GM19351 (cell line): Measurements from ENCODE around the gene ZDHHC14.
A peak's percentile ranks its signal among the peaks of the same experiment; 100 is the strongest.
"Not testable (repeated sequence)": the region's sequence is repeated elsewhere in the genome, so short reads cannot be mapped to it uniquely, and the experiment has no call there.

Source experiments
- ATAC-seq: cut with Tn5 transposase; IDR thresholded peaks from one replicate; pipeline ENCODE4 v1.9.1; 2021; ENCODE audit warnings: mild to moderate bottlenecking, moderate library complexity; ENCODE audit not compliant: unreplicated experiment

The ZDHHC14 gene

DNA sequence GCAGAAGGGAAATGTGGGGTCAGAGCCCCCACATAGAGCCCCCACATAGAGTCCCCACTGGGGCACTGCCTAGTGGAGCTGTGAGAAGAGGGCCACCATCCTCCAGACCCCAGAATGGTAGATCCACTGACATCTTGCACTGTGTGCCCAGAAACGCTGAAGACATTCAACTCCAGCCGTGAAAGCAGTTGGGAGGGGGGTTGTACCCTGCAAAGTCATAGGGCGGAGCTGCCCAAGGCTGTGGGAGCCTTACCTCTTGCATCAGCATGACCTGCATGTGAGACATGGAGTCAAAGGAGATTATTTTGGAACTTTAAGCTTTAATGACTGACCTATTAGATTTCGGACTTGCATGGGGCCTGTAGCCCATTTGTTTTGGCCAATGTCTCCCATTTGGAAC lies 209.7 kb downstream of the ZDHHC14 start:
- ATAC-seq = not testable (repeated sequence)

DNA sequence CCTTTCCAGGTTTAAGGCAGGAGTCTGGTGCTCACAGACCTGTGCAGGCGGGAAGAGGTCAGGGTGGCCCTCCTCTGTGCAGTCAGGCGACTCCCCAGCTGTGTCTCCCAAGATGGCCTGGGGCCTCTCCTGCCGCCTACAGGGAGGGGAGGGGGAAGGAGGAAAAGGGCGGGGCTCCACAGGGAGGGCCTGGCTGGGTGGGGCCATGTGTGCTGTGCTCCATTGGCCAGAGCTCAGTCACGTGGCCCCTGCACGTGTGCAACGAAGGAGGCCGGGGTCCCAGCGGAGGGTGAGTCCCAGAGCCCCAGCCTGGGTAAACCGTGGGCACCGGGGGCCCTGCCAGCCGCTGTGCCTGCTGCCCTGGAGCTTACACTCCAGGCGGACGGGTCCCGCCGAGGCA lies 211.6 kb downstream of the ZDHHC14 start:
- ATAC-seq = no peak

DNA sequence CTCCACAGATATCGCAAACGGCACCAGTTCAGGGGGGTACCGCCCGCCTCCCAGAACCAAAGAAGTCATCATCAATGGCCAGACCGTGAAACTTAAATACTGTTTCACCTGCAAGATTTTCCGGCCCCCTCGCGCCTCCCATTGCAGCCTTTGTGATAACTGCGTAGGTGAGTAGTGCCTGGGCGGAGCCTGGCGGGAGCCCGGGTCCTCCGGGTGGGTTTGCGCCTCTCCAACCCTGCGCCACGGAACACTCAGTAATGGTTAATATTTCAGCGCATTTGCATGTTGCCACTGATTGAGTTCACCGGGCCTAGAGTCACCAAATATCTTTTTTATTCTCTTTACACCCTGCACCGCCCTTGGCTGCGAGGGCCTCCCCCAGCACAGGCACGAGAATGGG lies 212.0 kb downstream of the ZDHHC14 start:
- no peak for ATAC-seq

DNA sequence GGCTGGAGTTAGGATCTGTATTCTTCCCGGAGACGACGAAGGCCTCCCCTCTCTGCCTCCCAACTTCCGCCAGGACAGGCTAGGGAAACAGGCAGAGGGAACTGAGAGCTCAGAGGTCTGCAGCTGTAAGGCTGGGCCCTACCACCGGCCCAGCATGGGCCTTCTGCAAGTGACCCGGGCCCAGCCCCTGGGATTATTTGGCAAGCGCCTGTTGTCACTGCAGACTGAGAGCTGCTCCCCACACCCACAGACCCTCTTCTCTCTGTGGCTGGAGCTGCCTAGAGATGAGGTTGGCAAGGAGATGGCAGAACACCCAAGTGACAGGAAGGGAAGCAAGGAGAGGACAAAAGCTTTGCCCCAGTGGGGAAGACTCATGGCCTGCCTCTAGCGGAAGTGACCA lies 212.6 kb downstream of the ZDHHC14 start:
- ATAC-seq = no peak

DNA sequence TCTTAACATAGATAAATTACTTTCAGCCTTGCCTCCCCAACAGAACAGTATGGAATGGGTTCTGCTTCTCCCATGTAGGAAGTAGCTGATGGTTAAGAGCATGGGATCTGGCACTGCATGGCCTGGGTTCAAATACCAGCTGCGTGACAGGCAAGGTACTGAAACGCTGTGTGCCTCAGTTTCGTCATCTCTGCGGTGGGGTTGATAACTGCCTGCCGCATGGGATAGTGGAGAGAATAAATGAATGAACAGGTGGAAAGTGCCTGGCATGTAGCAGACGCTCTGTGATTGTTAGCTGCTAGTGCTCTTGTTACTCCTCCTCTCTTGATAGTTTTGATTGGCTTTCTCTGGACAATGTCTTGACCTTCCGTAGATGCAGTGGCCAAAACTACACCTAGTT lies 213.3 kb downstream of the ZDHHC14 start:
- no peak for ATAC-seq

DNA sequence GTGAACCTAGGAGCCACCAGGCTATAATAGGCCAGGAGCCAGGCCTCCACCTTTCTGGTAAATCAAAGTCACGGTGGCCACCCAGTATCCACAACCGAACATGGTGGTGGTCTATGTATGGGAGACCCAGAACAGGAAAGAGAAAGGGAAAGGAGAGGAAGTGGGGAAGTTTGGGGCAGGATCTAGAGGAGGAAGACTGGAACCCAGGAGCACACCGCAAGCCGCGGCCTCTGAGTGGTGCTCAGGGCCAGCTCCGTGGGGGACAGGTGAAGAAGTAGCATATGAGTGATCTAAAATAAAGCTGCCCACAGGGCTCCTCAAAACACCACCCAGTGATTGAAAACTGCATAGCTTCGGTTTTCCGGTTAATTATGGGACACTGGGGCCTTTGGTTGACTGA lies 214.8 kb downstream of the ZDHHC14 start:
- ATAC-seq = no peak

DNA sequence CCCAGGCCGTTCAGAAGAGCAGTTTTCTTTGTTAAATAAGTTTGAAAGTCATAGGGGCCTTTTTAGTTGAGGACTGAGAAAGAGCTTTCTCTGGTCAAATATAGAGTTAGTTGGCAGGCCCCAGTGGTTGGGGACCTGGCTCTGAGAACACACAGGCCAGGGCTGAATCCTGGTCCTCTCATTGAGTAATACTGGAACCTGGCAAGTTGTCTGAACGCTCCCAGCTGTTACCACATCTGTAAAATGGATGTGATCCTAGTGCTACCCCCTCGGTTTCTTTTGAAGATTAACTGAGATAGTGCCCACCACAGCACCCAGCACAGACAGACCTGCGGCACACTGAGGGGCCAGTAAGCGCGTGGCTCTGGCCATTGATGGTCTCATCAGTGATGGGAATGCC lies 215.5 kb downstream of the ZDHHC14 start:
- no peak for ATAC-seq

DNA sequence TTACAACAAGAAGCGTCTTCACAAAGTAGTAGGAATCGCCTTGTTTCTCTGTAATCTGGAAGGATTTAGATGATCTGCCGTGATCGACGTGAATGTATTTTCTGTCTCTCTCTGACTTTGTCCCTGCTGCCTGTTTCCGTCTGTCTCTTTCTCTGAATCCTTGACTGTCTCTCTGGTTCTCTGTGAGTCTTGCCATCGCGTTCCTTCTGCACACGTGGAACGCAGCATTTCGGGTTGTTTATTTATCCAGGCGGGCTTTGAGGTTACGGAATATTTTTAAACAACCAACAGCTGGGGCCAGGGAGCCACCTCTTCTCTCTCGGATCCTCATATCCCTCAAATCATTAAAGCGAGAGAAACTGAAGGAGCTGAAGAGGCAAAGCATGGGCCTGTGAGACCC lies 215.9 kb downstream of the ZDHHC14 start:
- no peak for ATAC-seq

DNA sequence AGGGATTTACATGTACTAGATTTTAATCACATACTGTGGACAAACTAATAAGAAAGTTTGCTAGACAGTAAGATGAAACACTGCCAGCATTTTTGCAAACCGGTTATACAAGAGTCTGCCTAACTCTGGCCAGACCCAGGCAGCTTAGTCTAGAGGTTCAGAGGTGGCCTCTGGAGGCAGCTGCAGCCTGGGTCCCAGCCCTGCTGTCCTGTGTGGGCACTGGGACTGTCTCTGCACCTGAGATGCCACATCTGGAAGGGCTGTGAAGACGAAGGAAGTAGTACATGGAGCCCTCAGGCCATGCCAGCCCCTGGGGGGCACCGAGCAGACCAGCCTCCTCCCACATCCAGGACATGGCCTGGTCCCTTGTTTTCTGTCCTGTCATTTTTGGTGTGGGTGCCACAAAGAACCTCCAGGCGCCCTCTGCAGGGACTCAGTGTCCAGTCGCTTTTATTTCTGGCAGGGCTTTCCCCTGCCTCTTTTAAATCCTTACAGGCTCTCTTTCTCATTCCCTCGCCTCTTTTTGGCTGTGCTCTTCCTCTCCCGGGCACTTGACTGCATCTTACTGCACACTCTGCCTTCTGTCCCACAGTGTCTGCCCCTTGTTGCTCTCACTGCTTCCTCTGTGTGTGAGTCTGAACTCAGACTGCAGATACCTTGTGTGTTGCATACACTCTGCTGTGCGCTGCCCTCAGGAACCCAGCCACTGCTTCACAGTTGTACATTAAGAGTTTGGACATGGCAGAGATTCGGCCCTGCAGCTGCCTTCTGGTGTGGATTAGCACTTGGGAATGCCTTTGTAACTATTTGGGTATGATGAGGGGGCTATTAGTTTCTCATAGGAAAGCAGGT lies 216.7 kb downstream of the ZDHHC14 start:
- ATAC-seq = peak; percentile 55

DNA sequence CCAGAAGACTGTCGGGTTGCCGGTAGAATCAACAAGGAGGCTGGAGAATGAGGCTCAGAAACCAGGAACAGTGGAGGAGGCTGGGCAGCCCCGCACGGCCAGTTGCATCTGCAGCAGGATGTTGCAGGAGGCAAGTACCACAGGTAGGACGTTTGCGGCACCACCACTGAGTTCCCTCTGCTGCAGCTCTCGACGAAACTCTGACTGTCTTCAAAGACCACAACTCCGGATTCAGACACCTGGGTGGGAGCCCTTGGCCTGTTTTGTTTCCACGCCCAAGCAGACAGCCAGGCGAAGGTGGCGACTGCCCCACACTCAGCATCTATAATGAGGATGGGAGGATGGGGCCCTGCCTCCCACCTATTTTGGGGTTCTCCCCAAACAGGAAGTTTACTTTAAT lies 218.2 kb downstream of the ZDHHC14 start:
- no peak for ATAC-seq

DNA sequence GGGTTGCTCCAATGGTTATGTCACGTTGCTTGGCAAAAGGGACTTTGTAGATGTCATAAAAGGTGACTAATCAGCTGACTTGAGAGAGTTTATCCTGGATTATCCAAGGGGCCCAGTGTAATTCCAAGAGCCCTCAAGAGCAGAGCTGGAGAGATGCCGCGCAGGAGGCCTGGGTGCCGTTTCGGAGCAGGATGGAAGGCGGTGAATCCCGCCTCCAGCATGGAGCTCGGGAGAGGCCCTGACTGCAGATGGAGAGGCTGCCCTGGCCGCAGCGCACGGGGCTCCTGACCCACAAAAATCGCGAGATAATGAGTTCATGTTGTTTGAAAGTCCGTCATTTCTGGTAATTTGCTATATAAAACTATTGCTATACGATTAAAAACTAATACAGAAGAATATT lies 219.8 kb downstream of the ZDHHC14 start:
- no peak for ATAC-seq

DNA sequence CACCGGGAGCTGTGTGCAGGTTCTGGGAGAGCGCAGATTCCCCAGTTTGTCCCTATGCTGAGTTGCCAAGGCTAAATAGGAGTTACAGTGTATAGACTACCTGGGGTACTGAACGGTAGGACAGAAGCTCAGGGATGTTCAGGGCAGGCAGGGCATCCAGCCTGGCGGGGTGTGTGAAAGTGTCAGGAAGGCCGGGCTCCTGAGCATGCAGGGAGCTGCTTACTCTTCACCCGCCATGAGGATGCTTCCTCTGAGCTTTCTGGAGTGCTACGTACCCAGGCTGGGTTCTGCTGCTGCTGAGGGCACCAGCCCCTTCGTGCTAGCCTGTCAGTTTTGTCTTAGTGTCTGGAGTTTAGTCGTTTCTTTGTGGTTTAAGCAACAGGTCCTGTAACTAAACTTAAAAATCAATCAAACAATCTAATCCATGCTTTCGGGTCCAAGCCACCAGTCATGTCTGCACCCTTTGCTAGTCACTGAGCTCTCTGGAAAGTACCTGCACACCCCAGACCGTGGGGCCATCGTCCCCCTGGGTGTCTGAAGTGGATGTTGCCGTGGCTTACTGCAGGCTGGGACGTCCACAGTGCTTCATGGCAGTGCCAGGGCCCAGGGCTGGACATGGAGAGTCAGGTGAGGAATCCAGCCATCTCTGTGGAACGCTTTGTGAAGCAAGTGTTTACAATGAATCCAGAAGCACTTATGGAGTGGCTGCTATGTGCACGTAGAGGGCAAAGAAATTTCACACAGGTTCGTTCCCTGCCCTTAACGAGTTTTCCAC lies 221.7 kb downstream of the ZDHHC14 start:
- no peak for ATAC-seq

DNA sequence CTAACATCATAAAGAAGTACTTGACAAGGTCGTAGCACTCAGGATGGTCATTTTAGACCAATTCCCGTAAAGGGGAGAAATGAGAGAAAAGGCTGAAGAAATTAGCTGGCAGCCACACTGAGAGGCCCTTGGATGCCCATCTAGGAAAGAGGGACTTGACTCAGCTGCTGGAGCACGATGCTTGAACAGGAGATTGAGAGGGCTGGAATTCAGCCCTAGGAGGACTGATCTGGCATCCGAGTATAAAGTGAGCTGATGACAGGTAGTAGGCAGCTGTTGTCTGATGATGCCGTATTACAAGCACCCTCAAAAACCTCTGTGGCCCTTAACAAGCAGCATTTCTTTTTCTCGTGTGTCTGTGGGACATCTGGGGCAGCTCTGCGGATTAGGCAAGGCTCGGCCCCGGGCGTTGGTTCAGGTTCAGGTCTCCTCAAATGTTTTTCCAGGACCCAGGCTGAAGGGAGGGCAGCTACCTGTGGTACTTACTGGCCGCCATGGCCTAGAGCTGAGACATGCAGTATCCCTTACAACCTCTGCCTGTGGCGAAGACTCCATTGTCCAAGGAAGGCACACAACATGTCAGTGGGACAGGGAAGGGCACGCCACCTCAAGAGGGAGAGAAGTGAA lies 222.4 kb downstream of the ZDHHC14 start:
- no peak for ATAC-seq

DNA sequence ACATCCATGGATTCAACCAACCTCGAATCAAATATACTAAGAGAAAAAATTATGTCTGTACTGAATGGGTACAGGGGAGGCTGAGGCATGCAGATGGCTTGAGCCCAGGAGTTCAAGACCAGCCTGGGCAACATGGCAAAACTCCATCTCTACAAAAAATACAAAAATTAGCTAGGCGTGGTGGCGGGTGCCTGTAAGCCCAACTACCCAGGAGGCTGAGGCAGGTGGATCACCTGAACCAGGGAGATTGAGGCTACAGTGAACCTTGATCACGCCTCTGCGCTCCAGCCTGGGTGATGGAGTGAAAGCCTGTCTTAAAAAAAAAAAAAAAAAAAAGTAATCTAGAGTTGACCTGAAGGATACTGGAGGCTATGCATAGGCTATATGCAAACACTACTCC lies 223.0 kb downstream of the ZDHHC14 start:
- ATAC-seq = no peak

DNA sequence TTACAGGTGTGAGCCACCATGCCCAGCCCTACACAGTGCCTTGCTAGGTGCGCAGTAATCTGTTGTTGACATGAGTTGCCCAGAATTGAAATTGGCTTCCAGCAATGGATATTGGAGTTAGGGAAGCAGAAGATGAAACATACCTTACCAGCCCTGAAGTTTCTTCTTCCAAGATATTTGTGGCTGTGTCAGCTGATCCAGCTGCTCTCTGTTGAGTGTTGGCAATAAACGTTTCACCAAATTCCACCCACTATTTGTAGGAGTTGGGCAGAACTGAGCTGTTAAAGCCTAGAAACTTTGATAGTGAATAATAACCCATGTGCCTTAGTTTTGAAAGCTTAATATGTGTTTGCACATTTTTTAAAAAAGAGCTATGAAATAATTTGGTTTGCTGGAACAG lies 223.8 kb downstream of the ZDHHC14 start:
- ATAC-seq = no peak

DNA sequence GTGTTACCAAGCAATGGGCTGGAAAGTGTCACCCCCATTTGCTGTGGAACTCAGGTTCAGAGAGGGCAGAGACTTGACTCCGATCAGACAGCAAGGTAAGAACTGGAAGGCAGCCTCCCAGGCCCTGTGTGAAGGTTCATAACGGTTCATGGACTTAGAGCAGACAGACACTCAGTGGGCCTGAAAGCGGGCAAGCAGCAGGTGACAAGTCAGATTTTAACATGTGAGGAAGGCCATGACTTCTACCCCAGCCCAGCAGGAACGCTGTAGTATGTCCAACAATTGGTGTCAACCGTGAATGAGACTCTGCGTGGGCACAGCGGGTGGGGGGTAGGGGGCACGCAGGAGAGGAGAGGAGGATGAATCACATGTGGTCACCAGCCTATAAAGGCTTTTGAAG lies 224.5 kb downstream of the ZDHHC14 start:
- ATAC-seq = no peak

DNA sequence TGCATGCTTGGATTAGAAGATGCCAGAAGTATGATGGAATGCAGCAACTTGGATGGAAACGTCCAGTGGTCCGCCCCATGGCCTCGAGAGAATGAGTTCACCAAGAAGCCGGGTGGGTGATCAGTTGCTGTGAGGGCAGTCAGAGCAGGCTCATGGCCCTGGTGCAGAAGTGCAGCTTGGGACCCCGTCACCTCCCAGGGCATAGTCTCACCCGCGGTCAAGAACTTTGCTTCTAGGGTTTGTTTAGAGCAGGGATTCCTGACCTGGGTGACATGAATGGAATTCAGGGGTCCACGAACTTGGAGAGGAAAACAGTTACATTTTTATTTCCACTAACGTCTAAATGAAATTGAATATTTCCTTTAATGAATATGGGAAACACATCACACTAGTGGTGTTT lies 225.5 kb downstream of the ZDHHC14 start:
- no peak for ATAC-seq

DNA sequence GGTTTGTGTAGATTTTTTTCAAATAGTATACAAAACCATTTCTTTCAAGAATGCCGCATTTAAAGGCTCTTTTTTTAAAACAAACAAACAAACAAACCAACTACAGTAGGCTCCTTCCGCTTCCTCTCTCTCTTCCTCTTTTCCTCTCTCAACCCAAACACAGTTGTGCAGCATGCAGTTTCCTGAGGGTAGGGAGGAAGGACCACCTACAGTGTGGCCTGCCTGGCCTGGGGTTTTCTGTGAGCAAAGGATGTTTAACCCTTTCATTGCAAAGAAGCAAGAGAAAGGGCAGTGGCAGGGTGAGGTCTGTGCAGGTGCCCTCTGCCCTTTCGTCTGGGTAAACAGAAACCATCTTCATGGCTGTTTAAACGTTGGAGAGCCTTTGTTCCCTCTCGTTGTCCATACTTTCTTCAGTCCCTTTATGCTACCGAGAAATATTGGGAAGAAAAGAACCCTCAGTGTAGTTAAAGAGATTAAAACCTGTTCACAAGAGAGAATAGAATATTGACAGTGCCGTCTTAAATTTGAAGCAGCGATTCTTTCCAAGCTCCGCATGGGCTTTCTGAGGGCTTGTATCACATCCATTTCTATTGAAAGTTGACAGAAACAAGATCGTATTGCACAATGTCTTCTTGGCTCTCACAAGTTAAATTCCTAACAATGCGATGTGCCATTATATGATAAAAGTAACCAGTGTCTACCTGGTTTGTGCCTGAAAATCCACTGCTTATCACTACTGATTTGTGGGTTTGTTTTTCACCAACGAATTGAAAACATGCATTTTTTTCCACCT lies 226.5 kb downstream of the ZDHHC14 start:
- ATAC-seq = no peak

DNA sequence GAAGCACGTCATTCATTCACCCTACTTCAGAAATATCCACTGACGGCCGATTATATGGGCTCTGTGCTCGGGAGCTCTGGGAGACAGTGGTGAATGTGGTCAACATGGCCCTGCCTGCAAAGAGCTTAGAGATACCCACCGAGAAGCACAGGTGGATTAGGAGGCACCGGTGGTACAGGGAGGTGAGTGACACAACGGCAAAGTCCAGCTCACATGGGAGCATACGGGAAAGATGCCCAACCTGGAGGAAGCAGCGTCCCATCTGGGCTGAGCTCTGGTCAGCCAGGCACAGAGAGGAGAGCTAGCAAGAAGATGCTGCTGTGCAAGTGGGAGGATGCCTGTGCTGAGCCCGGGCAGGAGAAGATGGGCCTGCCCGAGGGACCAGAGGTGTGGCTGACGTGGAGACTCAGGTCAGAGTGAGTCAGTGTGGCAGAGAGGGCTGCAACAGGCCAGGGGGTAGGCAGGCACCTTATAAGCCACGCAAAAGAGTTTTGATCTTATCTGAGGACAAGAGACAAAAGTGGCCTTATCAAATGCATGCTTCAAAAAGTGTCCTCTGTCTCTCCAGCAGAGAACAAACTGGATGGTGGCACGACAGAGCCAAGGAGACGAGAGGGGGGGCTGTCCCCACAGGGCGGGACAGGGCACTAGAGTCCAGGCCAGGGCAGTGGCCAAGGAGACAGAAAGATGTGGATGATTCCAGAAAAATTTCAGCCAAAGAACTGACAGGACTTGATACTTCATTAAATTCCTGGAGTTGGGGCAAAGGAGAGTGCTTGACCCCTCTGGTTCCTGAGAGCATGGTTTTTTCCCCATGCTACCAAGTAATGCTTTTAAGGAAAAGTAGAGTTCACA lies 227.5 kb downstream of the ZDHHC14 start:
- no peak for ATAC-seq

DNA sequence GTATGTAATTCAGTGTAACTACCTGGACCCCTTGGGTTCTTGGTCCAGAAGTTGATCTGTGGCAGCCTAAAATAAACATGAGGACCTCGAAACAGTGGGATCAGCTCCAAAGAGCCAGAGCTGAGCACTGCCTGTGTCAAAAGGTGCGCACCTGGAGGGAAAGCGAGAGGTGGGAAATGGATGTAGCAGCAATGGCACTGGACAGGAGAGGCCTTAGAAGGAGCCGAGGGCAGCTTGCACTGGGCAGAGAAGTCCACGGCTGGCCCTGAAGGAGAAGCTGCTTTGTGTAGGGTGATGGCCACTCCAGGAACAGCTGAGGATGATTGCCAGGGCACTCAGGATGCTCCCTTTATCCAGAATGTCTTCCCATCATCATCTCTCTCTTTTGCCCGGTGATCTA lies 228.1 kb downstream of the ZDHHC14 start:
- ATAC-seq = no peak
